NCI-H187 (cell line): ENCODE results near the gene TCHP.
"Not testable (repeated sequence)": the region's sequence is repeated elsewhere in the genome, so short reads cannot be mapped to it uniquely, and the experiment has no call there.

Experiments used
- DNase-seq, 2 experiments: peaks; one replicate each; lab custom pipeline; 2025; lab: John Stamatoyannopoulos, UW

Gene TCHP

GRCh38 chr12:109910254-109910968 is 10.3 kb downstream of the TCHP start:
- DNase-seq: no peak

DNA sequence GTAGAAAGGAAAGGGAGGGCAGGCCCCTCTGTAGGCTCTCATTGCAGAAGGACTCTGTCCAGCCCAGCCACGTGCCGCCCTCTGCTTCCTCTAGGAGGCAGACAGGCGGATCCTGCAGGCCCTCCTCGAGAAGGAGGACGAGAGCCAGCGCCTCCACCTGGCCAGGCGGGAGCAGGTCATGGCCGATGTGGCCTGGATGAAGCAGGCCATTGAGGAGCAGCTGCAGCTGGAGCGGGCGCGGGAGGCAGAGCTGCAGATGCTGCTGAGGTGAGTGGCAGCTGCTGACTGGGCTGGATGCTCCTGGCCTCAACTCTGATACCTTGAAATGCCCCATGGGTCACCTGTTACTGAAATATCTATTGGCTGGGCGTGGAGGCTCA is 10.9 kb downstream of the TCHP start:
- DNase-seq: no peak

DNA sequence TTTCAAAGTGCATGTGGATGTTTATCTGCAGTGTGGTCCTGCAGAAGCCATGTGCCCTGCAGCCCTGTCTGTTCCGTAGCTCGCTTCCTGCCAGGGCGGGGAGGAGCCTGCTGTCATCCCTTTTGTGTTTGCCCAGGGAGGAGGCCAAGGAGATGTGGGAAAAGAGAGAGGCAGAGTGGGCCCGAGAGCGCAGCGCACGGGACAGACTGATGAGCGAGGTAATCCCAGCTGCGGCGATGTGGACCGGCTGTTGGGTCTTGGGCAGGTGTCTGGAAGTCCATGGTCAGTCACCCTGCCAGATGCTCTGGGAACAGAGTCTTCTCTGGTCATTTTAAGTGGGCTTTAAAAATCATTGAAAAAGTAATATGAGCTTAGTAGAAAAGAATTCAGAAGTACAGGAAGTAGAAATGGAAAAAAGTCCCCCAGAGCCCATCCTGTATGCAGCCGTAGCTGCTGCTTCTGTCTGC is 12.8 kb downstream of the TCHP start:
- no peak for DNase-seq

- no peak for DNase-seq
Observed at GRCh38 chr12:109914461-109914860, 14.4 kb downstream of the TCHP start.

GRCh38 chr12:109915171-109916040 is 15.3 kb downstream of the TCHP start:
- DNase-seq: no peak

DNA sequence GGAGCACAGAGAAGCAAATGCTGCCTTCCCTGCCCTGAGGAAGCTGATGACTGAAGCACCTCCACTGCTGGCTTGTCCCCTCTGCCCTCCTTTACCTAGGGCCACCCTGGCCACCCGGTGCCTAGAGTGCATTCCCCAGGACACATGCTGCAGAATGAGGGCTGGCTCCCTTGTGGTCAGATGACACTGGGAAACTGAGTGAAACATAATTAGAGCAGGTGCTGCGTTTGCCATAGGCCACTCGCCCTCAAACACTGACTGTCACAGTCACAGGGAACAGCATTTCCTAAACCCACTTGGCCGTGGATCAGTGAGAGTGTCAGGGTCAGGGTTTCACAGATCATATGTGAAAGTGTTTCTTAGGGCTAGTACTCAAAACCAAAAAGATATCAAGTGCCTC is 16.0 kb downstream of the TCHP start:
- no peak for DNase-seq

DNA sequence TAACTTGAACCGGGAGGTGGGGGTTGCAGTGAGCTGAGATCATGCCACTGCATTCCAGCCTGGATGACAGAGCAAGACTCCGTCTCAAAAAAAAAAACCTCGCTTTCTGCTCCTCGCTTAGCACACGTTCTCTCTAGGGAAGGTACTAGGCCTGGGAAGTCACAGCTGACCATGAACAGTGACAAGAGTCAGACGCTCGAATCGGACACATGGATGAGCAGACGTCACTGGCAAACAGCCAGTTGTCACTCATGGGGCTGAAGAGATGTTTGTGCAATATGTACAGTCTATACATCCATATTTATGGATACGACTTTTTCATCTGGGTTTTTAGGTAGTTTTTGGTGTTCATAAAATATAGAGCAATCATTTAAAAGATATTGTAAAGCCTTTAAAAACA is 19.4 kb downstream of the TCHP start:
- no peak for DNase-seq

DNA sequence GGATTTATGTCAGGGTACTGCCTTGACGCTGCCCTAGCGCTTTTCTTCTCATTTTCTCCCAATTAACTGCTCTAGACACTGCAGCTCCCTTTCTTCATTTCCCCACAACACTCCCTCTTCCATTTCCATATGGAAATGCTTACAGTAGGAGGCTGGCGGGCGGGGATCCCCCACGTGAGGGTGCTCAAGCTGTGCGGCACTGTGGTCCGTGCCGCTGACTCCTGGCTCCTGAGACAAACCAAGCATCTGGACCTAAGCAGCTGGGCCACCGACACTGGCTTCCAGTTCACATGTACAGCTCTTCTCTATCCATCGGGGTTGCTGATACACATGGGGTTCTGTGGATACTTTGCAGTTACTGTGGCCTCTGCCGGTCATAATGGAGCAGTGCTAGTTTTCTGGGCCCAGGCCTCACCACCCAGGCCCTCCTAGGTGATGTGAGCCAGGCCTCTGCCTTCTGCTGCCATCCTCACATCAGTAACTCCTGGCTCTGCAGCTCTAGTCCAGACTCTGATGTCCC is 20.2 kb downstream of the TCHP start:
- DNase-seq: no peak

GRCh38 chr12:109921982-109922381 is 21.9 kb downstream of the TCHP start:
- no peak for DNase-seq

- DNase-seq: no peak
Observed at GRCh38 chr12:109923038-109923437, 23.0 kb downstream of the TCHP start.

DNA sequence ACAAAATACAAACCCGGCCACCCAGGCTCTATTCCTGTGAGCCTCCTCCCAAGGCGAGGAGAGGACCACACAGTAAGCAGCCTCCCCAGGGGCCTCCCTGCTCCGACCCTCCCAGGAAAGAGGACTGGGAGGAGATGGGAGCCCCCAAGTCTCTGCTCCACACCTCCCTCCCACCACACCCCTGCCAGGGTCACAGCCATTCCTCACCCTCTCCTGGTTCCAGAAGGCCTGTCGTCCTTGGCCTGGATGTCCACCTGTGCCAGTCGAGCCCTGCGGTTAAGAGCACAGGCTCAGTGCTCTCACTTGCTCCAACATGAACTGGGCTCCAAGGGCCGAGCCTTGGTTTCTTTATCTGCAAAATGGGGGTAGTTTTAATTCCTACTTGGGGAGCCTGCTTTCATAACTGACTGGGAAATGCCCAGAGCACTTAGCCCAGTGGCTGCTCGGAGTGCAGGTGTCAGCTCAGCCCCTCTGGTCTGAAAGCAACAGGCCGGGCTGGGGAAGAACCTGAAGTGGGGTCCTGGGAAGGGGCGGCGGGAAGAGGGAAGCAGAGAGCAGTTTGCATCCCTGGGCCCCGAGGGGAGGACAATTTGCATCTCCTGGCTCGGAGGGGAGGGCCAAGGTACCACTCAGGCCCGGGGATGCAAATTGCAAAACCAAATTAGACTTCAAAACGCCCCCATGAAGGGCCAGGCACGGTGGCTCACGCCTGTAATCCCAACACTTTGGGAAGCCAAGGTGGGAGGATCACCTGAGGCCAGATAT is 23.6 kb downstream of the TCHP start:
- no peak for DNase-seq

DNA sequence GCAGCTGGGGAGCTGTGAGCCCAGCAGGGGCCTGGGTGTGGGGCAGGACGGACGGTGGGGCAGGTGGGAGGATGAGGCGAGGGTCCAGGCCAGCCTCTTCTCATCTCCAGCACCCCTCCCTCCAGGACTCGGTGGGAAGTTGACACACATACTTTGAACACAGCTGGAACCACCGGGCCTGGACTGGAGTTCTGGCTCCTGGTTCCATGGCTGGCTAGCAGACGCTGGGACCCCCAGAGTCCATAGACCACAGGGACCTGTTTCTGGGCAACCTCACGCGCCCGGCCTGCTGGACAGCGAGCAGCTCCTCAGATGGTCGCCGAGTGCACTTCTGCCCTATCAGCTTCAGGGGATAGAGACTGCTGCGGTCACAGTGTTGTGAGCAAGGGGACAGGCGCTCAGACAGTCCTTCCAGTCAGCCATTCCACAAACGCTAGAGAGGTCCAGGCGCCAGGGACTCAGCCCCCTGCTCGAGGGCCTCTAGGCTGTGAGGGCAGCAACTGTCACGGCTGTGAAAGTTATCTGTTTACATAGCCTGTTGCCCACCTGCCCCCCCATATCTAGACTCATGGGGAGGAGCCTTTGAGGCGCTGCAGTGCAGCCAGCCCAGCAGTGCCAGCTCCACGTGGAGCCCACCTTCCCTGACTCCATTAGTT is 25.2 kb downstream of the TCHP start:
- DNase-seq: no peak

DNA sequence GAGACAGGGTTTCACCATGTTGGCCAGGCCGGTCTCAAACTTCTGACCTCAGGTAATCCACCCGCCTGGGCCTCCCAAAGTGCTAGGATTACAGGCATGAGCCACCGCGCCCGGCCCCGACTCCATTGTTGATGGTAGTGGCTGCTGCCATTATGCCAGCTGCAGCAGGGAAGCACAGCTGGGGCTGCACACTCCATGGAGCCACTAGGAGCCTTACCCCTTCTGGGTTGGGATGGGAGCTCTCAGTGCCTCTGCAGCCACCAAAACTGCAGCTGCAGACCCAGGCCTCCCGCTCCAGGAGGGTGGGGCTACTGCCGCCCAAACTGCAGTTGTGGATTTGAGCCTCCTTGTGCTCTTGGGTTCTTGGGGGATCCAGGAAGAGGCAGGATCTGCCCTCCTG is 25.9 kb downstream of the TCHP start:
- DNase-seq: no peak

- DNase-seq: no peak
Observed at GRCh38 chr12:109926488-109927210, 26.6 kb downstream of the TCHP start.

- DNase-seq: no peak
Observed at GRCh38 chr12:109927622-109928021, 27.5 kb downstream of the TCHP start.

GRCh38 chr12:109928058-109928656 is 28.1 kb downstream of the TCHP start:
- DNase-seq: no peak

- DNase-seq: not testable (repeated sequence)
Observed at GRCh38 chr12:109929326-109929725, 29.3 kb downstream of the TCHP start.

DNA sequence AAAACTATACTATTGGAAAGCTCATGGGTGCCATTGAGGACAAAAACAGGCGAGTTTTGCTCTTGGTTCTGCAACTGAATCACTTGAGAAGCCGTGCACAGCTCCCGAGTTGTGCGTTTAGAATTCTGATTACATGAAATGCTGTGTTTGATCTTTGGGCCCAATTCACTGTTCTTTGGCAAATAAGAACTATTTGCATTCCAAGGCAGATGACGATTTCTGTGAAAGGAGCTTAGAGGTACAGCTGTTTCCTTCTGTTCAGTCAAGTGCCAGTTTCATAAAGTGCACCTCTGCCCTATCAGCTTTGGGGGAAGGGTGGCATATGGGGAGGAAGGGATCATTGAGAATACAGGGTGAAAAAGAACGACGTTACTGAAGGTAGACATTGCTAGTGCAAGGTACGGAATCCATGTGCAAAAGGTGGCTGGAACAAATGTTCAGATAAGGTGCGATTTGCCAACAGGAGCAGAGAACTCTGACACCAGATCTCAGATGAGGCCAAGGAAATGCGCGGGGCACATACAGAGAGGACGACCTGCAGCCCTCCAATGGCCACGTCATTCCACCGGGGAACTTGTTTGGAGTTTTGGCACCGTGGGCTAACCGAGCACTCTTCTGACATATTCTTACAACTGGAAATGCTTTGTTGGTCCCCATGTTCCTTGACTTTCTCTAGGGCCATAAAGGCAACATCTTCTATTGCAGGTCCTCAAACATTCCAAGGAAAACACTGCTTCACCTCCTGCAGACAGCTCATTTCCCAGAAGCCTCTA is 30.1 kb downstream of the TCHP start:
- no peak for DNase-seq

- no peak for DNase-seq
Observed at GRCh38 chr12:109931143-109931542, 31.1 kb downstream of the TCHP start.
